ENCODE results near the gene LCN9. TPM values are rescaled to one million over a fixed set of nuclear protein-coding genes. Genes with fewer than 3 reads are reported as not detected.

LCN9 gene
- total RNA-seq, 1 experiment from 2014 or later, result not detected

GRCh38 chr9:135698767-135699166, 35.7 kb downstream of the LCN9 start:
- no peak for DNase-seq (ENCODE audit: low spot score)

DNA sequence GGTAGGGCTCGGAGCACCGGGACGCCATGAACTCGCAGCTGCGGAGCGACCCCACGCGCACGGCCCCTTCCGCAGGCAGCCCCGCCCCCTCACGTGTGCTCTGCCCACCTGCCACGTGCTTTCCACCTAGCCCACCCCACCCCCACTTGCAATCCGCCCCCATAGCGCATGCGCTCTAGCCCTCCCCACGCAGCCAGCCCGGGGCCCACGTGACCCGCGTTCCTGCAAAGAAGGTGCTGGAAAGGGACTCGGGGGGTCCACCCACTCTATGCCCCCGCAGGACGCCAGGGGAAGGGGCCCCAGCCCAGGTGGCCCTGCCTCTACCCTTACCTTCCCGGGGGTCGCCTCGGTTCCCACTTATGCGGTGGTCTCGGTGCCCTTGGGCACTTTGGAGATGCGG, 36.3 kb downstream of the LCN9 start, which contains the start of gene SOHLH1:
TSS of gene SOHLH1 (minus strand) at position 42 of the 400 bp plus-strand sequence. CDS start at position 28, 14 bp downstream.
- no peak for DNase-seq (ENCODE audit: low spot score)

DNA sequence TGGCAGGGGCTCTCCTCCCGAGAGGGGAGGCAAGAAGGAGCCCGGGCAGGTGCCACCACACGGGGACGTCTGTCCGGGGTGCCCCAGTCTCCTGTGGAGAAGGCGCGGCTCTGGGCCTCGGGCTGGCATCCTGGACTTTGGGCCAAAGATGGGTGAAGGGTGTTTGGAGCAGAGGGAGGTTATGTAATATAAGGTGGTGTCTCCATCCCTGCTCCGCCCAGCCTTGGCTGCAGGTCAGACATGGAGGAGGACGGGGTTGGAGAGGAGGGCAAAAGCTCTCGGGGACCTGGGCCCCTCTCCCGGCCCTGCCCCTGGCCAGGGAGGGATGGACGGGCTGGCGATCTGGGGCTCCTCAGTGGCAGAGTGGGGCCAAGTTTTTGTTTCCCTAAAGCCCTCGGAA, 37.4 kb downstream of the LCN9 start:
- DNase-seq (ENCODE audit: low spot score), result no peak

GRCh38 chr9:135701067-135701958, 38.2 kb downstream of the LCN9 start:
- no peak for DNase-seq (ENCODE audit: low spot score)

GRCh38 chr9:135701959-135702721, 39.0 kb downstream of the LCN9 start, which contains the start of gene KCNT1:
Gene KCNT1 (plus strand): TSS chr9:135702185. CDS start chr9:135702259, 74 bp downstream.
- DNase-seq (ENCODE audit: low spot score), result no peak

DNA sequence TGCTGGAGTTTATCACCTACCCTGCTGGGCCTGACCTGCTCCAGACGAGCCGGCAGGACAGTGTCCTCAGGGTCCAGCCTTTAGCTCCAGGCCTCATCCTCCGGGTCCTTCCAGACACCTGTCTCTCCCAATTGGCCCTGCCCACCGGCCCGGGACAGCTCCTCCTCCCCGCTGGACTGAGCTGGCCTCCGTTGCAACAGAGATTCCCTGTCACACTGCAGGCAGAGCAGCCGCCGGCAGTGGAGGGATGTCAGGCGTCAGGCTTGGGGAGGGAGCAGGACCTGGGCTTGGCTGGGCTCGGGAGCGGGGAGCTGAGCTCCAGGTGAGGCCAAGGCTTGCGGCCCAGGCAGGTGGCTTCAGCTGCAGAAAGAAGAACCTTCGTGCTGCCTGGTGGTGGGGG, 40.6 kb downstream of the LCN9 start:
- DNase-seq (ENCODE audit: low spot score), result no peak

DNA sequence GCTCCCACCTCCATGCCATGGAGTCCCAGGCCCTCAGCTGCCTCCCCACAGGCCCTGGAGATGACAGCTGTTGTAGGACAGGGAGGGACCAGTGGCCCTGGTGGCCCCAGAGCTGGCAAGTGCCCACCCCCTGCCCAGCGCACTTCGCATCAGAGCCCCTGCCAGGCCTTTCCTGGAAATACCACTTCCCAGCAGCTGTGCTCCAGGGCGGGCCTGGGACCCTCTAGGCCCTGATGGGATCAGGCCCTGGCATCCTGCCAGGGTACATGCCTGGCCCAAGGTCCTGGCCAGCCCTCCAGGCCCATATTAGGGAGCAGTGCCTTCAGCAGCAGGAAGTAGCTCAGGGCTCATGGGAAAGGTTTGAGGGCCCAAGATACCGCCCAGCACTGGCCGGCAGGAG, 41.4 kb downstream of the LCN9 start:
- no peak for DNase-seq (ENCODE audit: low spot score)

- no peak for DNase-seq (ENCODE audit: low spot score)
Observed at GRCh38 chr9:135705376-135705775, 42.3 kb downstream of the LCN9 start.

DNA sequence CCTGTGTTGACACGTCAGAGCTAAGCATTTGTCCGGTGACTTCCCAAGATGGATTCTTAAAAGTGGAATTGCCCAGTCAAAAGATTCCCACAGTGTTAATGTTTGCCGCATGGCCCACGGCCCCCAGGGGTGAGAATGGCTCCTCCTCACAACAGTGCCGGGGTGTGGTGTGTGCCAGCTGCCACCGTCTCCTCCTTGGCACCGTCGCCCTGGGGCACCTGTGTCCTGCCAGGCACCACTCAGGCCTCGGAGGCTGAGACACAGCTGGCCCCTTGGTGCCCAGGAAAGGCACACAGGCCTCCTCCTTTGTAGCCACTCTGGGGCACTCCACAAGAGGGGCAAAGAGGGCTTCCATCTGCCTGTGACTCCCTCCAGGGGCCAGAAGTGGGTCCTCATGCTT, 43.2 kb downstream of the LCN9 start:
- DNase-seq (ENCODE audit: low spot score), result no peak

DNA sequence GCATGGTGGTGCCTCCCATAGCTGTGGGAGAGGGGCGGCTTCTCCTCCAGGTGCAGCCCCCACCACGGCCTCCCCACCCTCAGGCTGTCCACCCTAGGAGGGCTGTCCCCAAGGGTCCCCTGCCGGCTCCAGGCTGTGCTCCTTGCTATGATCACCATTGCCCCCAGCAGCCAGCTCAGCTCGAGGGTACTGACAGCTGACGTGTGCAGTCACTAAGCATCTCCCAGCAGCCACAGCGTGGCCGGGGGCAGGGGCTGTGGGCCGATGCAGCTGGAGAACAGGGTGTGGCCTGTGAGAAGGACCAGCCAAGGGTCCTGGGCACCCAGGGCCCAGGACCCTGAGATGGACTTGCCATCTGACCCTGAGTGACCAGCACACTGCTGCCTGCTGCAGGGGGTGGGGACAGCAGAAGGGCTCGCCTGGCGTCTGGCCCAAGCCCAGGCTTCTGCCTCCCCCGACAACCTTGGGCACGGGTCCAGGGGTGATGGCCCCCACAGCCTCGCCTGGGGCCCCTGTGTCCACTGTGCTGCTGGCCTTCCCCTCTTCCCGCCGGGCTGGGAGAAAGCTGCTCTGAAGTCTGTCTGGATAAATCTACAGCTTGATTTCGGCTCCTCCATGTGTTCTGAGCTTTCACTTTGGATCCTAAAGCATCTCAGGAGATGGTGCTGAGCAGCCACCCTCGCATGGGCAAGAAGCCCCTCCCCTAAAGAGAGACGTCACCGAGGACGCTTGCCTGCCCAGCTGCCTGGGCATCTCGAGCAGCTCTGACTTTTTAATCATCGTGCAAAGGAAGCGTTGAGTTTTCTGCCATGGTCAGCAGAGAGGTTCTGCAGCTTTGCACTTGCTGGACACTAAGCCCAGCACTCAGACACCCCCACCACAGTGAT, 44.4 kb downstream of the LCN9 start:
- DNase-seq (ENCODE audit: low spot score), result no peak

GRCh38 chr9:135708164-135708563, 45.1 kb downstream of the LCN9 start:
- DNase-seq (ENCODE audit: low spot score), result no peak

DNA sequence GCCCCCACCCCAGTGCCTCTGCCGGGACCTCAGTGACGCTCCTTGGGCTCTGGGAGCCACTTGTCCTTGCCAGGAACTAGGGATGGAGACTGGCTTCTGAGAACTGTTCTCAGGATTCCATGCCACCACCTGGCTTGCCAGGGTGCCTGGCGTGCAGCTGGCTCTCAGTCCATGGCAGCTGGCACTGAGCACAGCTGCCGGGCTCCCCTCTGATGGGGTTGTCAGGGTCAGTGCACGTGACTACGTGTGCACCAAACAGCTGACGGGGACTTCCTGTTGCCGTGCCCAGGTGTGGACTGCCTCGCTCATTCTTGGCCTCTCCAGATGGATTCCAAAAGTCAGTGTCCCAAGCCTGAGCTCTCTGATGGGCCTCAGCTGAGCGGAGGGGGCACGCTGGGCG, 48.3 kb downstream of the LCN9 start:
- no peak for DNase-seq (ENCODE audit: low spot score)

GRCh38 chr9:135711881-135712280, 48.8 kb downstream of the LCN9 start:
- no peak for DNase-seq (ENCODE audit: low spot score)

DNA sequence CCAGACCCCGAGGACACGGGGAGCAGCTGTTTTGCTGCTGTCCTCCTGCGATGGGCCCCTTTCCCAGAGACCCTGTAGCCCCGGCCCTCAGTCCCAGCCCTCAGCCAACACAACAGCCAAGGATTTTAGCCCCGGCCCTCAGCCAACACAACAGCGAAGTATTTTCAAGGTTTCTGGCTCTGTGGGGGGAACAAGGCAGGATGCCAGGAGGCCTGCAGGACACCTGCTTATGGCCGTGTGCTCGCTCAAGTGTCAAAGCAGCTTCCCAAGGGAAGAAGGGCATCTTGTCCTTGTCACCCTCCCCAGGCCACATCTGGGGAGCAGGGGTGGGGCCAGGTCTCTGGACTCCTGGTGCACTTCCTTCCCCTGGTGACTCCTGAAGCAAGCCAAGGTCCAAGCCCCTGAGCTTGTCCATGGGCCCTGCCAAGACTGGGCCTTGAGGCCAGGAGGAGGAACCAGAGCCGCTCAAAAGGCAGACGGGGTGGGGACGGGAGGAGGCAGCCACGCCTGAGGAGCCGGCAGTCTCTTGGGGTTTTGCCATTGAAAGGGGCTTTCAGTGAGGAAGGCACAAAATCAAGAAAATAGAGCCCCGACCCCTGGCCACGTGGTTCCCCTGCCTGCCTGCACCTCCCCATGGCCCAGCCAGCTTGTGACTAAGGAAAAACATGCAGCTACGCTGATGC, 49.6 kb downstream of the LCN9 start:
- DNase-seq (ENCODE audit: low spot score), result no peak

DNA sequence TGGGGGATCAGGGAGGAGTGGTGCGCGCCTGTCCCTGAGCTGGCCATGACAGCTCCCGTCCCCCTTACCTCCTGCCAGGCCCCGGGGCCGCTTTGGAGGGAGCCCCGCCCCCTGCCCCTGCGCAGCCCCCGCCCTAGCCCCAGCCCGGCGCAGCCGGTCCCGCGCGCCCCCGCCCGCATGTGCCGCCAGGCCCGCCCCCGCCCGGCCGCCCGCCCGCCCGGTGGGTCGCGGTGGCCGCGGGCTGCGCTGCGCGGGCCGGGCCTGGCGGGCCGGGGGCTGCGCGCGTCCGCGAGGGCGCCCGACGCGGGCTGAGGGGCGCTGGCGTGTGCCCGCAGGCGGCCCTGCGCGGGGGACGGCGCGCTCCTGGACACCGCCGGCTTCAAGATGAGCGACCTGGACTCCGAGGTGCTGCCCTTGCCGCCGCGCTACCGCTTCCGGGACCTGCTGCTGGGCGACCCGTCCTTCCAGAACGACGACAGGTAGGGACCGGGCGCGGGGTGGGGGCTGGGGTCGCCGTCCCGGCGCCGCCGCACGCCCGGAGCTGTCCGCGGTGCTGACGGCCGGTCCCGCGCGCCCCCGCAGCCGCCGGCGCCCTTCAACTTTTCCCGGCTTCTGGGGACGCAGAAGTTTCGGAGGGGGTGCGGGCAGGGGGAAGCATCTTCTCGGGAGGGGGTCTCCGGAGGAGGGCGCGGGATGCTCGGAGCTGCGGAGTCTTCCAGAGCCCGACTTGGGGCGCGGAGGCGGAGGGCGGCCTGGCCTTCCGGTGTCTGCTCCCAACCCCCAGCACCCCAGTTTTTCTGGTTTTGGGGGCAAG, 51.3 kb downstream of the LCN9 start:
- DNase-seq (ENCODE audit: low spot score), result no peak

GRCh38 chr9:135715056-135715595, 52.0 kb downstream of the LCN9 start:
- no peak for DNase-seq (ENCODE audit: low spot score)

DNA sequence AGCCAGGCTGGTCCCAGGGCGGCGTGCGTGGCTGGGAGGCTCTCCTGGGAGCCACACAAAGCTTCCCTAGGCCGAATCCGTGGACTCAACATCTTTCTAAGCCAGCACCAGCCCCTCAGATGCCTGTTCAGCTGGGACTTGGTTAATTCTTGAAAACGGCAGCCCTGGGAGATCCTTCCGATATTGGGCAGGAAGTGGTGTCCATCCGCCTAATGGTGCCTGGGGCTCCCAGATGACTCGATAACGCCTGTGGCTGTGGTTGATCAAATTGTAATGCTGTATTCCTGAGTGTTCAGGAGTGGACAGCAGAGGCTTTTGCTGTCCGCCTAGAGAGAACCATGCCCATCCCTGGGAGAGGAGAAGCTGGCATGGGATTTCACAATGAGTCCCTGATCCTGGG, 52.9 kb downstream of the LCN9 start:
- no peak for DNase-seq (ENCODE audit: low spot score)

All from H4 (cell line).